Activated CD8-positive, alpha-beta memory T cell treated with anti-CD3 and anti-CD28 coated beads for 1 hour (primary cell): ENCODE measurements around the gene MPO.

Source experiments
- DNase-seq, 2 donors: peaks; one replicate each; pipeline ENCODE4 v3.0.0-alpha.2; 2020; ENCODE audit warnings: low read depth in 1 of 2; ENCODE audit errors: extremely low read depth in 1 of 2

MPO gene, protein sequence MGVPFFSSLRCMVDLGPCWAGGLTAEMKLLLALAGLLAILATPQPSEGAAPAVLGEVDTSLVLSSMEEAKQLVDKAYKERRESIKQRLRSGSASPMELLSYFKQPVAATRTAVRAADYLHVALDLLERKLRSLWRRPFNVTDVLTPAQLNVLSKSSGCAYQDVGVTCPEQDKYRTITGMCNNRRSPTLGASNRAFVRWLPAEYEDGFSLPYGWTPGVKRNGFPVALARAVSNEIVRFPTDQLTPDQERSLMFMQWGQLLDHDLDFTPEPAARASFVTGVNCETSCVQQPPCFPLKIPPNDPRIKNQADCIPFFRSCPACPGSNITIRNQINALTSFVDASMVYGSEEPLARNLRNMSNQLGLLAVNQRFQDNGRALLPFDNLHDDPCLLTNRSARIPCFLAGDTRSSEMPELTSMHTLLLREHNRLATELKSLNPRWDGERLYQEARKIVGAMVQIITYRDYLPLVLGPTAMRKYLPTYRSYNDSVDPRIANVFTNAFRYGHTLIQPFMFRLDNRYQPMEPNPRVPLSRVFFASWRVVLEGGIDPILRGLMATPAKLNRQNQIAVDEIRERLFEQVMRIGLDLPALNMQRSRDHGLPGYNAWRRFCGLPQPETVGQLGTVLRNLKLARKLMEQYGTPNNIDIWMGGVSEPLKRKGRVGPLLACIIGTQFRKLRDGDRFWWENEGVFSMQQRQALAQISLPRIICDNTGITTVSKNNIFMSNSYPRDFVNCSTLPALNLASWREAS

DNA sequence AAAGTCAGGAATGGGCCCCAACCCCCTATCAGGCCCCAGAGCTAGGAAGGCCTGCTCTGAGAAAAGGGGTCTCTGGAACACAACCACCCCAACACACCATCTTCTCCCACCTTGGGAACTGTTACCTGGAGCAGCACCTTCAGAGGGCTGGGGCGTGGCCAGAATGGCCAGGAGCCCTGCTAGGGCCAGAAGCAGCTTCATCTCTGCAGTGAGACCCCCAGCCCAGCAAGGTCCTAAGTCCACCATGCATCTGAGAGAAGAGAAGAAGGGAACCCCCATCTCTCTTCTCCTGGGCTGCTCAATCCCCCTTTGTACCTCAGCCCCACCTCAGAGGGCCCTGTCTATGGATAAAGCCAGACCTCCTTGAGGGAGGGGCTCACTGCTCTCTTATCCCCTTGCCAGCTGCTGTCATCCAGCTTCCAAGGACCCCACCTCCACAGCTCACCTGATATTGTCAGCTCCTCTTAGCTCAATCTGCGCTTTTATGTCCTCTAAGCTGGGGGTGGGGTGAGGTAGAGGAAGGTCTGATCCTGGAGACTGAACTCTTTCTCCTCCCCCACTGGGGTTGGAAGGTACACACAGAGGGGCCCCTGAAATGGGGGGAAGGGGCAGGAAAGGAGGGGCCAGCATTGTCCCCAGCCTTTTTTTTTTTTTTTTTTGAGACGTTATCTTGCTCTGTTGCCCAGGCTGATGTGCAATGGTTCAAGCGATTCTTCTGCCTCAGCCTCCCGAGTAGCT, at the start of gene MPO:
TSS of gene MPO (minus strand) at position 456 of the 738 bp plus-strand sequence. CDS start at position 279, 177 bp downstream.
- DNase-seq = no peak

DNA sequence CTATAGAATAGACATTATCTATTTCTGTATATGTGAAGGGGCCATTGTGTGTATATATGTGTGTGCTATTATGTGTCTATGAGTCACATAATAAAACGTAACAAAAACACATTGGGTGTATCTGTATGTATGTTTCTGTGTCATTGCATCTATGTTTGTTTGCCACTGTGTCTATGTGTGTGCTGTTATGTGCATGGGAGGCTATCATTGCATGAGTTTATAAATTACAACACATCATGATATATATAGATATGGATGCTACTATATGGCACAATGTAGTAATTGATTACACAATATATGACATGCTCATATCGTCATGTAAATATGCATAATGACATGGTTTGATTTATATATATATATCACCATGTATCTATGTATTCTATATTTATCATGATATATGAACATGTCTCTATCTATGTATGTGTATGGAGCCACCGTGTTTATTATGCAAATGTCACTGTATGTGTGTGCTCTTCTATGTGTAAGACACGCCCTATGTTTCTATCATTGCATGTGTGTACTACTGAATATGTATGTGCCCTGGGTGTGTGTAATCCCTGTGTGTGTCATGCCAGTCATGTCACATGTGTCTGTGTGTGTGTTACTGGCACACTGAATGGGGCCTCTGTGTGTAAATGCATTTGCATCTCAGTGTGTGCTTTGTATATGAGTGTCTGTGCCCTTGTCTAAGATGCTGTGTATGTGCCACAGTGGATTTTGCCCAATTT, 49.2 kb upstream of the MPO start:
- no peak for DNase-seq

DNA sequence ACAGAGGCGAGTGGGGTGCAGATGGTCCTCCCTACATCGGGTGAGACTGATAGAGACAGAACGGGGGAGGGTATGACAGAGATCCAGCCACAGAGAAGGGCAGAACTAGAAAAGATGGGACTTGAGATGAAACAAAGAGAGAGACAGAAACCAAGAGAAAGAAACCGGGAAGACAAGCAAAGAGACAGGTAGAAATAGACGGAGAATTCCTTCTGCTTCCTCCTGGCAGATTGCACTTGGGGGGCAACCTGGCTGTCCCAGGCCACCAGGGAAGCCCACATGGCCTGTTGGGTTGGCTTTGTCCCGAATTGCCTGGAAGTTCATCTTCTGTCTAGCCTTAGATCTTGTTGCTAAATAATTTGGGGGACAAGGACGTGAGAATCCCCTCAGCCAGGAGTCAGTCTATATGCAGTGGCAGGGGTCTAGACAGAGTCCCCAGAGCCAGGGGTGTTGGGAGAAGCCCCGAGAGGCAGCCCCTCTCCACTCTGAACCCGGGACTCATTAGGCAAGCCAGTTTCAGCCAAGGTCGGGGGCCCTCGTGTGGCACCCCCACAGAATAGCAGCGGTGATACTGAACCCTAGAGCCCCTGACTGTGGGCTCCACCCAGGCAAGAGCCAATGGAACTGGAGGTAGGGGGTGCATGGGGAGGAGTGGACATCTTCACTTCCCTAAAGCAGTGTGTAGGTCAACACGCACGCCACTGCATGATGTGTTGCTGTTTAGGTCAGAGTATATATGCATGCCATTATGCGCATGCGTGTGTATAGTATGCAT, 48.5 kb upstream of the MPO start:
- no peak for DNase-seq

DNA sequence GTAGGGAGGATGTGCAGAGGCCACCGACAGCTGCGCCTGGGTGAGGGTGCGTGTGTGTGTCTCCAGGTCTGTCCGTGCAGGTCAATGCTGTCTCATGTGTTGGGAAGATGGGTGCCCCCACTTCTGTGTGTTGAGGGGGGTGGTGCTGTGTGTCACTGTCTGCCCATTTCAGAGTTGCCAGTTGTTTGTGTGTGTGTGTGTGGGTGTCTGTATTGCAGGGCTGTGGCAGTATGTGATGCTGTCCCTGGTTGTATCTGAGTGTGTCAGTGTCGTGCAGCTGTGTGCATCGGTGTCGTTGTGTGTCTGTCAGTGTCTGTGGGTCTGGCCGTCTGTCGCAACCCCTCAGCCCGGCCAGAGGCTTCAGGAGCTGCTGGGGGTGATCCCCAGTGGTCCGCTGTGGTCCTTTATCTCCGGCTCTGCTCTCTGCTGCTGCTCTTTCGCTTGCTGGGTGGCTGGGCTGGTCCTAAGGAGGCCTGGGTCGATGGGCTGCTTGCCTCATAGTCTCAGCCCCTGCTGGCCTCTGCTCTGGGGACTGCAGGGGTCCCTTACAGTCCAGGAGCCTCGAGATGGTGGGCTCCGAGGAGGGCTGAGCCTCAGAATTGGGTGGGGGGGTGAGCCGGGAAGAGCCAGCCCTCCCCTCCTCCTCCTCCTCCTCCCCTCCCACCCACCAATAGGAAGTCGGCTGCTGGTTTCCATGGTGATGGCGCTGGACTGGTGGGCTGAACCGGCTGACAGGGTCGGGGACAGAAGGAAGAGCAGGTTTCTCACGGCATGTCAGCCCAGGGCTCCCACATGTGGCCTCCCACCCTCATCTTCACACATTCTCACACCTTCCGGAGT, 47.7 kb upstream of the MPO start, which contains the start of gene TSPOAP1:
TSS of gene TSPOAP1 (minus strand) at position 601 of the 840 bp plus-strand sequence. CDS start 875 bp downstream, outside the sequence.
- no peak for DNase-seq

DNA sequence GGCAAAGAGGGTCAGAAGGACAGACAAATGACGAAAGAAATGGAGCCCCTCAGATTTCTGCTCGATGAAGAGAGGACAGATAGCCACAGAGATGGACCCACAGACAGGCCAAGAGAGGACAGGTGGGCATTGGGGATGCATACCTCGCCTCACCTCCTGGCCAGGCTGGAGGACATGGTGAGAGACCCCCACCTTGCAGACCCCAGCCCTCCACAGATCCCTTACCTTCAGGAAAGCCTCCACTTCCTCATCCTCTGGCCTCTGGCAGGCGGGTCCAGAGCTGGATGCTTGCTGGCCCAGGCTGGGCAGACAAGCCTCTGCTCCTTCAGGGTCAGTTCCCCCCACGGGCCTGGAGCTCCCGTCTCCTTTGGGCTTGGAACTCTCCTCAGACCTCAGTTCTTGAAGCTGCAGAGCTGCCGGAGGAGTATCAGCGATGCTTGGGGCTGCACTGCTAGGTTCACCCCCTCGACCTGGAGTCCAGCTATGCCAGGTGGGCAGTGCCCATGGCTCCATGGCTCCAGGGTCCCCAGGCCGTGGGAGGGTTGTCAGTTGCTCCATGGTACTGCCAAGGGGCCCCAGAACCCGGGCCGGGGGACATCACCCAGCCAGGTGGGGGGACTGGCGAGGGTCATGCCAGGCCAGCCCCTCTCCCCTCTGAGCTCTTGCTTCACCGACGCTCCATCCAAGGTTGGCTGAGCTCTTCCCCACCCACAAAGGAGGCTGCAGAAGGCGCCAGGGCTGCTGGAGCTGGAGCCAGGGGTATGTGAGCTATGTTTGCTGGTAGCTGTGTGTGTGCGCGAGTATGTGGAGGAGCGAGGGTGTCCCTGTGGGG, 46.8 kb upstream of the MPO start:
- DNase-seq = no peak

DNA sequence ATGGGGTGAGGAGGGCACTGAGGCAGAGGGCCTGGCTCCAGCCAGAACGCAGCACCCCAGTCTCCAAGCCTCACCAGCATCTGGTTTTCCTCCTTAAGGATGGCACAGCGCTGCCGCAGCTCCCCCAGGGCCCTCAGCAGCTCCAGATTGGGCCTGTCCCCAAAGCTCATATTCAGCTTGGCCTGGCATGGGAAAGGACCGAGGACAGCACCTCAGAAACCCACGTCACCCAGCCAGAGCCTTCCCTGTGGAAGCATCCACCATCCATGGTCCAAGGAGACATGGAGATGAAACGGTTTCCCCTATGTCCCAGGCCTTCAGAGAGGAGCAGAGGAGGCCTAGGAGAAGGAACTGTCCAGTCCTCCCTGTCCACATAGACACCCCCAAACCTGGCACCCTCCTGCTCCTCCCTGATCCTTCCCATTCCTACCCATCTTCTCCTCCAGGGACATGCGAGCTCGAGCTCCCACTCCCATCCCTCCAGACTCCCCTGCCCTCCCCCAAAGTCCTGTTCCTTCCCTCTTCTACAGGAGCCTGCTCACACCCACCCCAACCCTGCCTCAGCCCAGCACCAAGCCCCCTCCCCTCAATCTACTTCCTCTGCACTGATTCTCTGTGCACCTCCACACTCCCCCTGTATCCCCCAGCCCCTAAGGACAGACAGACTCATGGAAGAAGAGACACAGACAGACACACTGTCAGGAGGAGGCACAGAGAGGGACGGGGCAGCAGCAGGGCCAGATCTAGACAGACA, 46.1 kb upstream of the MPO start:
- DNase-seq = no peak

DNA sequence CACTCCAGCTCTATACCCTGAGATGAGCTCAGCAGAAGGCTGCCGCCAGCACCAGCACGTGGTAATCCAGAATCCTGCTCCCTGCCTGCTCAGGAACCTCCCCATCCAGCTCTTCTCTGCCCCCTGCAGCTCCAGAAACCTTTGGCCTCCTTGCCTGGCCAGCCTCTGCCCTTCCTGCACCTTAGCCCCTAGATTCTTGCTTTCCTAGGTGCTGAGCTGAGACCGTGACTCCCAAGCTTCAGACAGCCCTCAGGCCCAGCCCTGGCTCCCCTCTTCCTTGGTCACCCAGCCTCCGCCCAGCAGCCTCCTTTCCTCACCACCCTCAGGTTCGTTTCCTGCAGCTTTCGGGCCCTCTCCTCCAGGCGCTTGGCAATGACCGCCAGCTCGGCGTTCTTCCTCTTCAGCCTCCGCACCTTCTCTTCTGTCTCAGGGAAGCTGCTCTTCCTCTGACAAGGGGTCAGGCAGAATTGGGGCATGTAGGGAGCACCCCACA, 45.3 kb upstream of the MPO start:
- no peak for DNase-seq

DNA sequence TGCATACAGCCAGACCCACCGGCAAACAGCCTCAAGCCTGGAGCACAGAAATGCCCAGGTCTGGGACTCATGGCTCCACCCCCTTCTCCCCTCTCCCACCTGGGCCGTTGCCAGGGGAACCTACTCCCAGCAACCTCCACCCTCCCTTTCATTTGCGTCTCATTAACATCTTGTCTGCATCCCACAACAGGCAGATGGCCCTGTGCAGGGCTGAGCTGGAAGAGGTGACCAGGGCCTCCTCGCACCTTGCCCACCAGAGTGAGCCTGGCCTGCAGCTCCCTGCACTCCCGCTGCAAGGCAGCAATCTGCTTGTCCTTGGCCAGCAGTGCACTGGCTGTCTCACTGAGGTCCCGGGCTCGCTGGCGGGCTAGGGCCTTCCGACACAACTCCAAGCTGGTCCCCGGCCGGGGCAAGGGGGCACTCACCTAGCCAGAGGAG, 44.6 kb upstream of the MPO start:
- no peak for DNase-seq

DNA sequence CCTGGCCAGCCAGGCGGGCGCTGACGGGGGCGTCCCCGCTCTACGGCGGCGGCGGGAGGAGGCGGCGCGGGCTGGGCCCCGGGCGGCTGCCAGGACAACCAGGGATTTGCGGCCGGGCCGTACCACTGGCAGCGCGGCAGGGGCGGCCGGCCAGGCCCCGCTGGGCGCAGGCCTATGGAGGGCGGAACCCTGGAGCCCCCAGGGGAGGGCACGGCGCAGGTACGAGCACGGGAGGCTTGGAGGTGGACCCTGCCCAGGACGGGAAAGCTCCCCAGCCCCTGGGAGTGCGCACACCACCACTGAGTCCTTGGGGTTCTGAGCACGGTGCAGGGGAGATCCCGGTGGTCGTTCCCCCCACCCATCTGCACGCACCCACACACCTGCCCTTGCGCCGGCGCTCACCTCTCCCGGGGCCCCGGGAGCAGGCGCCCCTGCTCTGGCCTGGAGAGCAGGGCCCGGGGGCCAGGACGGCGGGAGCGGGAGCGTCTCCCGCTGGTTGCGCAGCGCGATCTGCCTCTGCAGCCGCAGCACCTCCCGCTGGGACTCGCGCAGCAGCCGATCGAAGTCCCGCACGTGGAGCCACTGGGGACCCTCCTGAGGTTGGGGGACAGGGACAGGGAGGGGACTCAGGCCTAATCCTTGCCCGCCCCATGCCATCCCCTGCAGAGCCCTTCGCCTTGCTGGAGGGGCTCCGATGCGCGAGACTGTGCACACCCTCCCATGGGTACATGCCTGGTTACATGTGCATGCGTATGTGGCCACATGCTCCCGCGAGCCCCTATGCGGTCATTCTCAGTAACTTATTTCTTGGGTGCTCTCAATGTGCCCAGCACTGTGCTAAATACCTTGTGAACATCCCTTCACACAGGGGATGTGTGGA, 43.9 kb upstream of the MPO start:
- DNase-seq = no peak

DNA sequence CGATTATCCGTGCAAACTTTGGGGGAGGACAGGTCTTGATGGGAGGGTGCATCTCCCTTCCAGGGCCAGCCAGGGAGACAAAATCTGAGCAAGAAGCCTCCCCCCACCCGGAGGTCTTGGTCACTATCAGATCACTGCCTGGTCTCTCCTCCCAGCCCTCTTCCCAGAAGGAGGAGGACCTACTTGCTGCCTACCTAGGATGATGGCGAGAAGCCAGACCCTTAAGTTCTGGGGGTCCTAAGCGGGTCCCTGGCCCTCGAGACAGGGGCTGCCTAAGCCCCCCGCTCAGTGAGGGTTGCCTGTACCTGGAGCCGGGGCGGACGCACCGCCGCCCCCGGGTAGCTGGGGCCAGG, 43.3 kb upstream of the MPO start:
- no peak for DNase-seq

DNA sequence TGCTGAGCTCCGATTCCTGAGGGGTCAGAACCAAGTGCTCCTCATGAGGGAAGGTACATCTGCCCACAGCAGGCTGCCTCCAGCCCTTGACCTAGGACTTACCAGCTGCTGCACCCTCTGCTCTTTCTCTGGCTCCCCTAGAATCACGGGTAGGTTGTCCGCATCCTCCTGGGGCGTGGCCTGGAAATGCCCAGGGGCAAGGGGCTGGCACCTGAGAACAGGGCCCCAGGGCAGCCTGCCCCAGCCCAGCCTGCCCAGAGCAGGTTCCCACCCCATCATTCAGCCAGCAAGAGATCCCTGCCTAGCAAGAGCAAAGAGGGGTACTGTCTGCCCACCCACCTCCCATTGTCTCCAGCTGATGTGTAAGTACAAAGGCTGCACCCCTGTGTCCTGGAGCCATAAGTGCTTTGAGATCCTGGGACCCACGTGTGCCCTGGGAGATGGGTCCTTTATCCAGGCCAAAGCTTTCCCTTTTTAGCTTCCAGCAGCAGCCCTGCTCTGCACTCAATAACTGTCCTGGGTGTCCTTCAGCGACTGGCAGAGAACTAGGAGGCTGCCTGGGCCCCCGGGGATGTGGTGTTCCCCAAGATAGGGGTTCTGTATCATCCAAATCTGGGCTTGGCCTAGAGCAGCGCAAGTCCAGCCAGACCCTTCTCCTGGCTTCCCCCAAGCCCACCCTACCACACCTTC, 42.8 kb upstream of the MPO start:
- DNase-seq = no peak

DNA sequence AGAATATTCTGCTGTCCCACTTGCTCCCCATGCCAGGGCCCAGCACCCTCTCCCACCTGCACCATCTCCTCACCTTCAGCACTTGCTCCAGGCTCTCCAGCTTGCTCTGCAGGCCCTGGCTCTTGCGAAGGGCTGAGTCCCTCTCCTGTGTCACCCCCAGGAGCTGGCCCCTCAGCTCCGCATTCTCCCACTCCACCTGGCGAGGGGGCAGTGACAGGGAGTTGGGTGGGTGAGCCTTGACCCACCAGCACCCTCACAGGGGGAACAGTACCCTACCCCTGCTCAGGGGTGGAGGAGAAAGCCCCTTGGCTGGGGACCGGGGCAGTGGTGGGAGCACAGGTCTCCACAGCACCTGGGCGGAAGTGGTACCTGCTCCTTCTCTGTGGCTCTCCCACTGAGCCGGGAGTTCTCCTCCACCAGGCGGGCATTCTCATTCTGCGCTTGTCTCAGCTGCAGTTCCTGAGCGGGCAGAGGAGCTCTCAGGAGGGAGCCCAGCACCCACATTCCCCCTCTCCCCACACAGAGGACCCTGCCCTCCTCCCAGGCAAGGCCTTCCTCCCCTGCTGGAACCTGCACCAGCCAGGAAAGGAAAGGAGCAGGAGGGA, 41.9 kb upstream of the MPO start:
- no peak for DNase-seq

DNA sequence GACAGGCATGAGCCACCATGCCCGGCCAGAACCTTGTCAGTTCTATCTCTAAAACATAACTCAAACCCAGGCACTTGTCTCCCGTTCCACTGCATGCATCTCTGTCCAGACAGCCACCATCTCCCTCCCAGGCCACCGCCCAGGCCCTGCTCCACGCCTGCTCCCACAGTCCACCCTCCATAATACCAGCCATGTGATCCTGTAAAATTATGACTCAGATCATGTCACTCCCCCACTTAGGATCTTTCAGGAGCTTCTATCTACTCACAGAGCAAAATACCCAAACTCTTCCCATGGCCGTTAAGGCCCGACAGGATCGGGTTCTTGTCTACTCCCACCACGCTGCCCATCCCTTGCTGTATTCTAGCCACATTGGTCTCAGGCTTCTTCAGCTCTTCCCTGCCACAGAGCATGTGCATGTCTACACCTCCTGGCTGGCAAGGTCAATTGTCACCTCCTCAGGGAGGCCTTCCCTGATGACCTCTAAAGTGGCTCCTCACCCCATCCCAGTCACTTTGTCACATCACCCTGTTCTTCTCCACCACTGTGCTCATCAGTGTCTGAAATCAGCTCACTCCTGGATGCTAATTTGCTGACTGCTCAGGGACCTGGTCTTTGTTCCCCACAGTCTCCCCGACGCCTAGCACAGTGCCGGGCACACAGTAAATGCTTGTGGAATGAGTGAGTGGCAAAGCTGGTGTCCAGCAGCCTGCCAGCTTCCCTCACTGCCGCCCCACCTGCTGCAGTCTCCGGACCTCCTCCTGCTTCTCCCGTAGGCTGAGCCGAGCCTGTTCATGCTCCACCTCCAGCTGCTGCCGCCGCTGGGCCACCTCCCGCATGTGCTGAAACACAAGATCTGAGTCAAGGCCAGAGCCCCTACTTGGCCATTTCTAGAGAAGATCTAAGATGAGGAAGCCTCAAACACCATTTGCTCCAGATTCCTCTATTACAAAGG, 41.1 kb upstream of the MPO start:
- no peak for DNase-seq

DNA sequence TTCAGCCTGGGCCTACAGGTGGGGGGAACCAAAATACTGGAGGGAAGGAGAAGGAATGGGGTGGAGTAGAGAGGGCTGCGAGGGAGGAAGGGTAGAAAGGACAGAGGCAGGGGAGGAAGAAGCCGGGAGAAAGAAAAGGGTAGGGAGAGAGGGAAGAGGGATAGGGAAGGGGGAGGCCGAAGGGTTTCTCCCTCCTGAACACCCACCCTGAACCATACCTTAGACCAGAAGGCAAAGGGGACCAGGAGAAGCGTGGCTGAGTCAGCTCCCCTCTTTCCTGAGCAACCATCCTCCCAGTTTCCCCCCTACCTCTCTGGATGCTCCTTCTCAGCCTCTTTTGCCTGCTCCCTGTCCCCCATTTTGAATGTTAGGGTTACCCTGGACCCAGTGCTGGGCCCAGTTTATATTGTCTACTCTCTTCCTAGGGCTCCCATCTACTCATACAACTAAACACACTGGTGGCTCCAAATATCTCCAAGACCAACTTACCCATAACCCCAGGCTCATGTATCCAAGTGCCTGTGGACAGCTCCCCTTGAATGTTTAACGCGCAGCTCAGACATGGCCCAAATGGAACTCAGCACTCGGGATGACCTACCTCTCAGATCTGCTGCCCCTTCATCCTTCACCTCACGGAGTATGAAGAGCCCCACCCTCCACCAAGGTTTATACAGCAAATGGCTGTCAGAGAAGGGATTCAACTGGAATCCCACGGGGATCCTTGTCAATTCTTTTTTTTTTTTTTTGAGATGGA, 40.0 kb upstream of the MPO start:
- no peak for DNase-seq
